Esophagus squamous epithelium (tissue), 5 donors: ENCODE results near the gene EGFR. TPM values are rescaled to one million over a fixed set of nuclear protein-coding genes. Genes with fewer than 3 reads are reported as not detected.

Experiments used
- DNase-seq: peaks from one replicate; lab custom pipeline; 2025; lab: John Stamatoyannopoulos, UW
- H3K27ac ChIP-seq, 4 donors: fragments of 200-600 bp; sonication (generic); one replicate each; pipeline ENCODE4 v1.5.1; 2016 to 2019; ENCODE audit warnings: mild to moderate bottlenecking in 1 of 4
- H3K27me3 ChIP-seq, 4 donors: fragments of 200-600 bp; sonication (generic); 1 replicate in 3 of 4; 2 replicates in 1 of 4; pipeline versions ENCODE4 v1.5.1 to v1.6.0; 2017 to 2021; ENCODE audit warnings: antibody characterized with exemption in 1 of 4
- H3K36me3 ChIP-seq, 3 donors: fragments of 200-600 bp; sonication (generic); one replicate each; pipeline ENCODE4 v1.5.1; 2016 to 2019
- H3K4me1 ChIP-seq, 3 donors: fragments of 200-600 bp; sonication (generic); one replicate each; pipeline ENCODE4 v1.5.1; 2017 to 2019
- H3K4me3 ChIP-seq, 4 donors: fragments of 200-600 bp; sonication (generic); 1 replicate in 3 of 4; 2 replicates in 1 of 4; pipeline ENCODE4 v1.5.1; 2016 to 2019; ENCODE audit warnings: mild to moderate bottlenecking in 2 of 4, moderate library complexity in 1 of 4
- H3K9me3 ChIP-seq, 3 donors: fragments of 200-600 bp; sonication (generic); one replicate each; pipeline ENCODE4 v1.5.1; 2016 to 2019
- CTCF ChIP-seq, 6 experiments: fragments of 450-650 bp in 4 of 6; fragments of 200-600 bp in 2 of 6; sonication (generic) in 2 of 6; IDR thresholded peaks; one replicate each; pipeline ENCODE4 v1.5.1; 2016 to 2019; ENCODE audit warnings: antibody characterized with exemption in 6 of 6, mild to moderate bottlenecking in 4 of 6, moderate library complexity in 4 of 6
- POLR2A ChIP-seq, 4 donors: fragments of 450-650 bp; IDR thresholded peaks; one replicate each; pipeline ENCODE4 v1.6.1; 2017; ENCODE audit warnings: antibody characterized with exemption in 4 of 4, mild to moderate bottlenecking in 4 of 4, moderate library complexity in 3 of 4
- WGBS, 2 donors: methylation state at CpG; one replicate each; pipeline ENCODE4 v1.1.5; 2018; 5-methylcytosine and 5-hydroxymethylcytosine counted together
- intact Hi-C: fragments of 100-400 bp; cut with DNase I; formaldehyde crosslinking; loops from one replicate; pipeline ENCODE4 v1.15.0; 2022
- total RNA-seq, 4 donors: library from RNA; depleted of rRNA; stranded (reverse); fragments of >200 nt; gene quantifications; one replicate each; pipeline ENCODE4 v1.1.0, GENCODE V29; 2016
- donor health status: DM: yes; HTN: yes; CAD: no.

Gene EGFR
- total RNA-seq, 4 donors from 2014 or later = 66.1 to 108 (median 72.3) TPM

- TF ChIP-seq POLR2A (IDR thresholded peaks at IDR 0.05) (no peak), CTCF (IDR thresholded peaks at IDR 0.05) (no peak)
- H3K36me3 ChIP-seq = no peaks in the 10 kb centered on the region
- WGBS, 2 donors = 62 to 70% methylated on average over 6 of the region's 6 CpGs
- H3K9me3 ChIP-seq = no peaks in the 10 kb centered on the region
- no peak overlapping the region for H3K4me3 ChIP-seq
- intact Hi-C loops = no loop called here
- peak overlapping the region in 3 of 4 donors; percentile 43 to 52 (median 46) for H3K27ac ChIP-seq
- peaks cover 10 to 72% (median 38%) of the 10 kb centered on the region in 3 donors for H3K4me1 ChIP-seq
- H3K27me3 ChIP-seq = no peaks in the 10 kb centered on the region
- DNase-seq = no peak
Observed at GRCh38 chr7:55060636-55061022, 41.8 kb downstream of the EGFR start.

- TF ChIP-seq CTCF (IDR thresholded peaks at IDR 0.05) = no peak
- TF ChIP-seq POLR2A (IDR thresholded peaks at IDR 0.05) = no peak
- 75 to 76% methylated on average over 8 to 9 of the region's 10 CpGs for WGBS, 2 donors
- Histone ChIP-seq H3K27me3 (no peaks in the 10 kb centered on the region), H3K4me3 (no peak overlapping the region), H3K4me1 (peaks cover 20 to 72% (median 36%) of the 10 kb centered on the region in 3 donors), H3K9me3 (no peaks in the 10 kb centered on the region), H3K27ac (peak overlapping the region in 2 of 4 donors; percentile 46 to 52), H3K36me3 (peaks cover 0 to 2% (median 0%) of the 10 kb centered on the region in 3 donors)
- DNase-seq = no peak
- intact Hi-C loops = no loop called here
Observed at GRCh38 chr7:55061726-55062499, 43.1 kb downstream of the EGFR start.

GRCh38 chr7:55063061-55063460 is 44.2 kb downstream of the EGFR start:
- Histone ChIP-seq H3K27ac (peak overlapping the region in 1 of 4 donors; percentile 9), H3K4me3 (no peak overlapping the region), H3K9me3 (no peaks in the 10 kb centered on the region), H3K4me1 (peaks cover 21 to 69% (median 34%) of the 10 kb centered on the region in 3 donors), H3K27me3 (no peaks in the 10 kb centered on the region), H3K36me3 (peaks cover 0 to 10% (median 0%) of the 10 kb centered on the region in 3 donors)
- WGBS, 2 donors = 77 to 84% methylated on average over 7 of the region's 7 CpGs
- TF ChIP-seq CTCF (IDR thresholded peaks at IDR 0.05) (no peak), POLR2A (IDR thresholded peaks at IDR 0.05) (no peak)
- intact Hi-C loops = no loop called here
- DNase-seq = no peak

- DNase-seq = no peak
- Histone ChIP-seq H3K4me3 (no peak overlapping the region), H3K27me3 (no peaks in the 10 kb centered on the region), H3K36me3 (peaks cover 0 to 14% (median 0%) of the 10 kb centered on the region in 3 donors), H3K27ac (peak overlapping the region in 2 of 4 donors; percentile 9 to 89), H3K4me1 (peaks cover 21 to 69% (median 34%) of the 10 kb centered on the region in 3 donors), H3K9me3 (no peaks in the 10 kb centered on the region)
- TF ChIP-seq CTCF (IDR thresholded peaks at IDR 0.05) (no peak), POLR2A (IDR thresholded peaks at IDR 0.05) (no peak)
- intact Hi-C loops = no loop called here
- WGBS, 2 donors = 52% methylated on average over 5 of the region's 5 CpGs
Observed at GRCh38 chr7:55063633-55064032, 44.8 kb downstream of the EGFR start.

GRCh38 chr7:55065079-55065478 is 46.3 kb downstream of the EGFR start:
- H3K27ac ChIP-seq = peak overlapping the region; percentile 79 to 89 (median 88)
- H3K4me3 ChIP-seq = no peak overlapping the region
- 15 to 25% methylated on average over 4 of the region's 4 CpGs for WGBS, 2 donors
- no peaks in the 10 kb centered on the region for H3K9me3 ChIP-seq
- no peak for DNase-seq
- peaks cover 21 to 75% (median 34%) of the 10 kb centered on the region in 3 donors for H3K4me1 ChIP-seq
- intact Hi-C loops = no loop called here
- H3K27me3 ChIP-seq = no peaks in the 10 kb centered on the region
- peaks cover 0 to 24% (median 0%) of the 10 kb centered on the region in 3 donors for H3K36me3 ChIP-seq
- TF ChIP-seq POLR2A (IDR thresholded peaks at IDR 0.05) = no peak
- no peak for TF ChIP-seq CTCF (IDR thresholded peaks at IDR 0.05)
